PC-9 (cell line): ENCODE measurements around the gene NBEAL1. TPM values are rescaled to one million over a fixed set of nuclear protein-coding genes. Genes with fewer than 3 reads are reported as not detected.

Experiments used
- BruUV-seq: library from RNA; stranded (reverse); fragments of 400-500 nt; replicated peaks from 2 replicates; lab custom pipeline; 2021; lab: Mats Ljungman, UMichigan
- CTCF ChIA-PET: fragments of 300-600 bp; sonication (Branson Sonifier 250); formaldehyde crosslinking; loops from one replicate; lab custom pipeline; 2022; ENCODE audit warnings: antibody characterized with exemption; lab: Charles Lee
- POLR2A ChIA-PET: fragments of 300-600 bp; sonication (Branson Sonifier 250); formaldehyde crosslinking; loops from one replicate; lab custom pipeline; 2022; ENCODE audit warnings: antibody characterized with exemption; ENCODE audit not compliant: unreplicated experiment; lab: Charles Lee
- DNase-seq, 2 experiments: peaks; one replicate each; pipeline versions ENCODE4 v3.0.0 to v3.0.0-alpha.2; 2015 to 2022; ENCODE audit warnings: mixed read lengths in 1 of 2
- H2AFZ ChIP-seq: fragments of 200-600 bp; sonication (generic); 2 replicates; pipeline ENCODE4 v1.8.1; 2017; ENCODE audit warnings: antibody characterized with exemption
- H3F3A ChIP-seq: fragments of 200-600 bp; sonication (generic); 2 replicates; pipeline ENCODE4 v1.8.1; 2017; ENCODE audit warnings: antibody characterized with exemption, mild to moderate bottlenecking, low read depth; ENCODE audit not compliant: insufficient read depth
- H3K27ac ChIP-seq: fragments of 200-600 bp; sonication (generic); 2 replicates; pipeline ENCODE4 v1.6.1; 2016; ENCODE audit warnings: mixed run types
- H3K27me3 ChIP-seq: fragments of 200-600 bp; sonication (generic); 2 replicates; pipeline ENCODE4 v1.6.1; 2016; ENCODE audit warnings: low read depth, mixed run types; ENCODE audit not compliant: insufficient read depth
- H3K36me3 ChIP-seq: fragments of 200-600 bp; sonication (generic); 2 replicates; pipeline ENCODE4 v1.6.1; 2016; ENCODE audit warnings: low read depth, mixed run types
- H3K4me1 ChIP-seq: fragments of 200-600 bp; sonication (generic); replicated peaks from 2 replicates; pipeline ENCODE4 v1.6.1; 2016; ENCODE audit warnings: mixed run types; ENCODE audit not compliant: insufficient read depth
- H3K4me2 ChIP-seq: fragments of 200-600 bp; sonication (generic); 2 replicates; pipeline ENCODE4 v1.6.1; 2017; ENCODE audit warnings: mixed run types
- H3K4me3 ChIP-seq: fragments of 200-600 bp; sonication (generic); 2 replicates; pipeline ENCODE4 v1.6.1; 2016; ENCODE audit warnings: mixed run types
- H3K79me2 ChIP-seq: fragments of 200-600 bp; sonication (generic); 2 replicates; pipeline ENCODE4 v1.6.1; 2017; ENCODE audit warnings: low read depth, mixed run types
- H3K9me2 ChIP-seq: fragments of 200-600 bp; sonication (generic); 2 replicates; pipeline ENCODE4 v1.8.1; 2017; ENCODE audit warnings: mild to moderate bottlenecking; ENCODE audit not compliant: insufficient read depth
- H3K9me3 ChIP-seq: fragments of 200-600 bp; sonication (generic); 2 replicates; pipeline ENCODE4 v1.8.1; 2016; ENCODE audit warnings: low read depth; ENCODE audit not compliant: insufficient read depth
- H4K20me1 ChIP-seq: fragments of 200-600 bp; sonication (generic); 2 replicates; pipeline ENCODE4 v1.8.1; 2017; ENCODE audit not compliant: insufficient read depth
- EZH2 ChIP-seq: fragments of 200-600 bp; sonication (generic); IDR thresholded peaks from 2 replicates; pipeline ENCODE4 v1.8.0; 2017; ENCODE audit warnings: antibody characterized with exemption, low read depth
- intact Hi-C: fragments of 100-400 bp; cut with micrococcal nuclease; formaldehyde crosslinking; loops from one replicate; pipeline ENCODE4 v1.10.0; 2022; ENCODE audit not compliant: unreplicated experiment
- total RNA-seq: library from RNA; stranded (reverse); gene quantifications from 2 replicates; pipeline ENCODE4 v1.2.3, GENCODE V29; 2021
- TF ChIP-seq, protein P1 (sequence below): fragments of 200-600 bp; sonication (generic); conservative IDR thresholded peaks from 2 replicates; pipeline ENCODE4 v1.6.1; 2017; ENCODE audit warnings: mixed run types, antibody characterized with exemption, mild to moderate bottlenecking, moderate library complexity

Gene NBEAL1
- total RNA-seq, 1 experiment from 2014 or later = 19.5 TPM

DNA sequence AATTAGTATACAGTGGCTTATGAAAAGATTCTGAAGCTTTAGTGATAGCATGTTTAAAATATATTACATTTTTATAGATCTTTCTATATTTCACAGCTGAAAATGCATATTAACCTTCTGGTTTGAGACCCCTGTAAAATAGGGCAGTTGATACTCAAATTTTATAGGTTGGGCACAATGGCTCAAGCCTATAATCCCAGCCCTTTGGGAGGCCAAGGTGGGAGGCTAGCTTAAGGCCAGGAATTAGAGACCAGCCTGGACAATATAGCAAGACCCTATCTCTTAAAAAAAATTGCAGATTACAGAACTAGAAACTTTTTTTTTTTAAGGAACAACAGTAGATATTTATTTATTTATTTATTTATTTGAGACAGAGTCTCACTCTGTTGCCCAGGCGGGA is 31.2 kb downstream of the NBEAL1 start:
- TF ChIP-seq, protein P1, sequence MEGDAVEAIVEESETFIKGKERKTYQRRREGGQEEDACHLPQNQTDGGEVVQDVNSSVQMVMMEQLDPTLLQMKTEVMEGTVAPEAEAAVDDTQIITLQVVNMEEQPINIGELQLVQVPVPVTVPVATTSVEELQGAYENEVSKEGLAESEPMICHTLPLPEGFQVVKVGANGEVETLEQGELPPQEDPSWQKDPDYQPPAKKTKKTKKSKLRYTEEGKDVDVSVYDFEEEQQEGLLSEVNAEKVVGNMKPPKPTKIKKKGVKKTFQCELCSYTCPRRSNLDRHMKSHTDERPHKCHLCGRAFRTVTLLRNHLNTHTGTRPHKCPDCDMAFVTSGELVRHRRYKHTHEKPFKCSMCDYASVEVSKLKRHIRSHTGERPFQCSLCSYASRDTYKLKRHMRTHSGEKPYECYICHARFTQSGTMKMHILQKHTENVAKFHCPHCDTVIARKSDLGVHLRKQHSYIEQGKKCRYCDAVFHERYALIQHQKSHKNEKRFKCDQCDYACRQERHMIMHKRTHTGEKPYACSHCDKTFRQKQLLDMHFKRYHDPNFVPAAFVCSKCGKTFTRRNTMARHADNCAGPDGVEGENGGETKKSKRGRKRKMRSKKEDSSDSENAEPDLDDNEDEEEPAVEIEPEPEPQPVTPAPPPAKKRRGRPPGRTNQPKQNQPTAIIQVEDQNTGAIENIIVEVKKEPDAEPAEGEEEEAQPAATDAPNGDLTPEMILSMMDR = no peak
- TF ChIP-seq EZH2 = no peak
- H3K9me3 ChIP-seq = no peaks in the 10 kb centered on the region
- H2AFZ ChIP-seq = no peak overlapping the region
- no peaks in the 10 kb centered on the region for H3K9me2 ChIP-seq
- no peak overlapping the region for H3K4me3 ChIP-seq
- intact Hi-C loops = no loop called here
- no peaks in the 10 kb centered on the region for H3K27me3 ChIP-seq
- no peak overlapping the region for H3K4me2 ChIP-seq
- no peaks in the 10 kb centered on the region for H3K79me2 ChIP-seq
- POLR2A ChIA-PET = interaction anchor here (0.6 kb wide), 1 partner anchor 9 kb away, joined by 3 read pairs; no protein-coding TSS in a partner anchor
- no peak for DNase-seq
- BruUV-seq = no TSS peak
- H3K27ac ChIP-seq = no peak overlapping the region
- CTCF ChIA-PET = no interaction called here
- no peaks in the 10 kb centered on the region for H3K36me3 ChIP-seq
- H3K4me1 ChIP-seq = no peaks in the 10 kb centered on the region
- H4K20me1 ChIP-seq = no peaks in the 10 kb centered on the region
- no peaks in the 10 kb centered on the region for H3F3A ChIP-seq

DNA sequence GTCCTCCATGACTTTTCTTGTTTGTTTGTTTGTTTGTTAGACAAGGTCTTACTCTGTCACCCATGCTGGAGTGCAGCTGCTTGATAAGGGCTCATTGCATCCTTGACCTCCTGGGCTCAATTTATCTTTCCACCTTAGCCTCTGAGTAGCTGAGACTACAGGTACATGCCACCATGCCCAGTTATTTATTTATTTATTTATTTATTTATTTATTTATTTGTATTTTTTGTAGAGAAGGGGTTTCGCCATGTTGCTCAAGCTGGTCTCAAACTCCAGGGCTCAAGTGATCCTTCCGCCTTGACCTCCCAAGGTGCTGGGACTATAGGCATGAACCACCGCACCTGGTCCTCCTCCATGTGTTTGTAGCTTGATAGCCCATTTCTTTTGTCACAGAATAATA is 37.9 kb downstream of the NBEAL1 start:
- no TSS peak for BruUV-seq
- TF ChIP-seq, protein P1 = no peak
- TF ChIP-seq EZH2 = no peak
- POLR2A ChIA-PET = no interaction called here
- no peaks in the 10 kb centered on the region for H3F3A ChIP-seq
- no peak overlapping the region for H3K27ac ChIP-seq
- H3K27me3 ChIP-seq = no peaks in the 10 kb centered on the region
- H3K9me2 ChIP-seq = no peaks in the 10 kb centered on the region
- CTCF ChIA-PET = no interaction called here
- no peaks in the 10 kb centered on the region for H3K4me1 ChIP-seq
- H3K4me3 ChIP-seq = no peak overlapping the region
- H3K36me3 ChIP-seq = no peaks in the 10 kb centered on the region
- H4K20me1 ChIP-seq = no peaks in the 10 kb centered on the region
- DNase-seq = no peak
- no peak overlapping the region for H2AFZ ChIP-seq
- intact Hi-C loops = no loop called here
- no peaks in the 10 kb centered on the region for H3K9me3 ChIP-seq
- no peak overlapping the region for H3K4me2 ChIP-seq
- no peaks in the 10 kb centered on the region for H3K79me2 ChIP-seq

DNA sequence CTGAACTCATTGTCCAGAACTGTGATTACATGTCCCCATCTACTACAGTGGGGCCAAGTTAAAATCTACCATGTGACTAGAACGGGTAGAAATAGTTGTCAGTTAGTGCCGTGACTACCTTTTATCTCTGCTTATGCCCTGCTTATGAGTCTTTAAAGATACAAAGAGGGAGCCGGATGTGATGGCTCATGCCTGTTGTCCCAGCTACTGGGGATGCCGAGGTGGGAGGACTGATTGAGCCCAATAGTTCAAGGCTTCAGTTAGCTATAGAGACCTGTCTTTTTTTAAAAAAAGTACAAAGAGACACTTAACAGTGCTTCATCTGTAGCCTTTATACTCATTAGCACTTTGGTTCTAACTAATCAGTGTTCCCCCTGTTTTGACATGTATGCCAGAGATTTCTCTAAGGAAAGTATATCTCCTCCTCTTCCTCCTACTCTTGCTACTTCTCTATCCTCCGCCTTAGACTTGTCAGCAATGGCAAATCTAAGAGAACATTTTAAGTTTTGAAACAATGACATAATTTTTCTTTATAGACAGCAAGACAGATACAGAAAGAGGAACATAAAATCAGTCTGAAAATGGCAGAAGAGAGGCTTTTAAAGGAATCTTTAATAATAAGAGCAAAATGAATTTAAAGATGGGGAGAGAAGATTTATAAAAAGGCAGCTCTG is 45.0 kb downstream of the NBEAL1 start:
- no peaks in the 10 kb centered on the region for H3K27me3 ChIP-seq
- intact Hi-C loops = no loop called here
- no peaks in the 10 kb centered on the region for H3K9me2 ChIP-seq
- no TSS peak for BruUV-seq
- CTCF ChIA-PET = no interaction called here
- H3K27ac ChIP-seq = no peak overlapping the region
- H3K4me2 ChIP-seq = no peak overlapping the region
- no peaks in the 10 kb centered on the region for H3F3A ChIP-seq
- no peaks in the 10 kb centered on the region for H3K36me3 ChIP-seq
- no peaks in the 10 kb centered on the region for H4K20me1 ChIP-seq
- no peaks in the 10 kb centered on the region for H3K4me1 ChIP-seq
- no peak overlapping the region for H3K4me3 ChIP-seq
- DNase-seq = no peak
- POLR2A ChIA-PET = no interaction called here
- H3K9me3 ChIP-seq = no peaks in the 10 kb centered on the region
- TF ChIP-seq, protein P1 = no peak
- no peak for TF ChIP-seq EZH2
- no peaks in the 10 kb centered on the region for H3K79me2 ChIP-seq
- no peak overlapping the region for H2AFZ ChIP-seq
